Esophagus muscularis mucosa (tissue), 4 donors: ENCODE measurements around the gene ACP6. TPM values are rescaled to one million over a fixed set of nuclear protein-coding genes. Genes with fewer than 3 reads are reported as not detected.

Source experiments
- DNase-seq: peaks from one replicate; pipeline ENCODE4 v3.0.0-alpha.2; 2017; ENCODE audit errors: extremely low spot score
- H3K27ac ChIP-seq, 4 donors: fragments of 200-600 bp; sonication (generic); replicated peaks in 1 of 4; 1 replicate in 3 of 4; 2 replicates in 1 of 4; pipeline ENCODE4 v1.5.1; 2016 to 2019; ENCODE audit warnings: mild to moderate bottlenecking in 1 of 4
- H3K27me3 ChIP-seq, 4 donors: fragments of 200-600 bp; sonication (generic); one replicate each; pipeline versions ENCODE4 v1.5.1 to v1.6.0; 2016 to 2019
- H3K36me3 ChIP-seq, 4 donors: fragments of 200-600 bp; sonication (generic); one replicate each; pipeline ENCODE4 v1.5.1; 2016 to 2019
- H3K4me1 ChIP-seq, 4 donors: fragments of 200-600 bp; sonication (generic); one replicate each; pipeline ENCODE4 v1.5.1; 2016 to 2019
- H3K4me3 ChIP-seq, 4 donors: fragments of 200-600 bp; sonication (generic); 1 replicate in 2 of 4; 2 replicates in 2 of 4; pipeline ENCODE4 v1.5.1; 2016 to 2019; ENCODE audit warnings: mild to moderate bottlenecking in 4 of 4, moderate library complexity in 1 of 4
- H3K9me3 ChIP-seq, 4 donors: fragments of 200-600 bp; sonication (generic); 1 replicate in 3 of 4; 2 replicates in 1 of 4; pipeline ENCODE4 v1.5.1; 2016 to 2019
- EP300 ChIP-seq: sonication (generic); formaldehyde crosslinking; IDR thresholded peaks from one replicate; pipeline ENCODE4 v1.6.1; 2017; ENCODE audit warnings: antibody characterized with exemption
- POLR2A ChIP-seq: fragments of 450-650 bp; IDR thresholded peaks from one replicate; pipeline ENCODE4 v1.6.1; 2017; ENCODE audit warnings: antibody characterized with exemption, moderate library complexity, mild to moderate bottlenecking, low read depth
- POLR2AphosphoS5 ChIP-seq, 2 donors: sonication (generic); formaldehyde crosslinking; IDR thresholded peaks; one replicate each; pipeline ENCODE4 v1.6.1; 2017; ENCODE audit warnings: antibody characterized with exemption in 2 of 2
- WGBS: methylation state at CpG from one replicate; pipeline ENCODE4 v1.1.5; 2018; 5-methylcytosine and 5-hydroxymethylcytosine counted together
- intact Hi-C: fragments of 100-400 bp; cut with DNase I; formaldehyde crosslinking; loops from one replicate; pipeline ENCODE4 v1.15.1; 2023
- total RNA-seq, 4 donors: library from RNA; depleted of rRNA; stranded (reverse); fragments of >200 nt; gene quantifications; one replicate each; pipeline versions ENCODE4 v1.1.0 to v1.2.1, GENCODE V29; 2016
- TF ChIP-seq, protein P1 (sequence below), 3 experiments: fragments of 200-600 bp in 2 of 3; fragments of 450-650 bp in 1 of 3; sonication (generic) in 2 of 3; IDR thresholded peaks; one replicate each; pipeline ENCODE4 v1.5.1; 2017 to 2019; ENCODE audit warnings: antibody characterized with exemption in 3 of 3, mild to moderate bottlenecking in 2 of 3, moderate library complexity in 1 of 3

ACP6 gene
- total RNA-seq, 4 donors from 2014 or later = 6.5 to 21.5 (median 17.5) TPM

- intact Hi-C loops = no loop called here
- Histone ChIP-seq H3K9me3 (peaks cover 0 to 14% (median 3%) of the 10 kb centered on the region in 4 donors), H3K27ac (no peak overlapping the region), H3K27me3 (no peaks in the 10 kb centered on the region), H3K36me3 (no peaks in the 10 kb centered on the region), H3K4me3 (no peak overlapping the region), H3K4me1 (no peaks in the 10 kb centered on the region)
- DNase-seq = no peak
- 53% methylated on average over 4 of the region's 4 CpGs for WGBS
- no peak for TF ChIP-seq POLR2A
- TF ChIP-seq, protein P1, sequence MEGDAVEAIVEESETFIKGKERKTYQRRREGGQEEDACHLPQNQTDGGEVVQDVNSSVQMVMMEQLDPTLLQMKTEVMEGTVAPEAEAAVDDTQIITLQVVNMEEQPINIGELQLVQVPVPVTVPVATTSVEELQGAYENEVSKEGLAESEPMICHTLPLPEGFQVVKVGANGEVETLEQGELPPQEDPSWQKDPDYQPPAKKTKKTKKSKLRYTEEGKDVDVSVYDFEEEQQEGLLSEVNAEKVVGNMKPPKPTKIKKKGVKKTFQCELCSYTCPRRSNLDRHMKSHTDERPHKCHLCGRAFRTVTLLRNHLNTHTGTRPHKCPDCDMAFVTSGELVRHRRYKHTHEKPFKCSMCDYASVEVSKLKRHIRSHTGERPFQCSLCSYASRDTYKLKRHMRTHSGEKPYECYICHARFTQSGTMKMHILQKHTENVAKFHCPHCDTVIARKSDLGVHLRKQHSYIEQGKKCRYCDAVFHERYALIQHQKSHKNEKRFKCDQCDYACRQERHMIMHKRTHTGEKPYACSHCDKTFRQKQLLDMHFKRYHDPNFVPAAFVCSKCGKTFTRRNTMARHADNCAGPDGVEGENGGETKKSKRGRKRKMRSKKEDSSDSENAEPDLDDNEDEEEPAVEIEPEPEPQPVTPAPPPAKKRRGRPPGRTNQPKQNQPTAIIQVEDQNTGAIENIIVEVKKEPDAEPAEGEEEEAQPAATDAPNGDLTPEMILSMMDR (IDR thresholded peaks at IDR 0.05) = no peak
- no peak for TF ChIP-seq EP300
- no peak for TF ChIP-seq POLR2AphosphoS5 (IDR thresholded peaks at IDR 0.05)
Measured at GRCh38 chr1:147676311-147677085, 6.2 kb upstream of the ACP6 start.

DNA sequence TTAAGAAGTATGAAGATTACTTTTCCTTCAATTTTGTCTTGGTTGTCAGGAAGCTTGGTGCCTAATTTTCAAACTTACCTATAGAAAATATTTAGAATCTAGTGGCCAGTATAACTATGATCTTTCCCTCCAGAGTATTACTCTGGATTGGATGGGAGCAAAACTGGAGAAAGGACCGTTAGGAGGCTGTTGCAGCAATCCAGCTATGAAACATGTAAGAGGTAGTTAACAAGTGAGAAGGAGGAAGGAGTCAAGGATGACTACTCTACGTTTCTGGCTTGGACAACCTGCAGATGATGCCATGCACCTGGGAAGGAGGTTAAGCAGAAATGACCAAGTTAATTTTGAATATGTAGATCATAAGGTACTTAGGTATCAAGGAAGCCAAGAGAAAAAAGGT, 3.5 kb upstream of the ACP6 start:
- H3K27me3 ChIP-seq = no peaks in the 10 kb centered on the region
- no peaks in the 10 kb centered on the region for H3K36me3 ChIP-seq
- no peak overlapping the region for H3K27ac ChIP-seq
- no peak for DNase-seq
- TF ChIP-seq, protein P1 (IDR thresholded peaks at IDR 0.05) = no peak
- no peak for TF ChIP-seq EP300
- peaks cover 0 to 10% (median 3%) of the 10 kb centered on the region in 4 donors for H3K9me3 ChIP-seq
- intact Hi-C loops = no loop called here
- no peak overlapping the region for H3K4me3 ChIP-seq
- WGBS = 39% methylated on average over 2 of the region's 2 CpGs
- peaks cover 9 to 13% (median 10%) of the 10 kb centered on the region in 4 donors for H3K4me1 ChIP-seq

GRCh38 chr1:147673406-147673805, 3.1 kb upstream of the ACP6 start:
- no peak overlapping the region for H3K27ac ChIP-seq

GRCh38 chr1:147669469-147670318, 630 bp downstream of the ACP6 start:
- DNase-seq = no peak
- Histone ChIP-seq H3K27me3 (no peaks in the 10 kb centered on the region), H3K9me3 (no peaks in the 10 kb centered on the region), H3K4me3 (peak overlapping the region; percentile 62 to 88 (median 70)), H3K4me1 (peaks cover 10 to 21% (median 18%) of the 10 kb centered on the region in 4 donors), H3K27ac (peak overlapping the region; percentile 75 to 87 (median 80)), H3K36me3 (no peaks in the 10 kb centered on the region)
- intact Hi-C loops = no loop called here
- 0% methylated on average over 36 of the region's 53 CpGs for WGBS
- TF ChIP-seq, protein P1 (IDR thresholded peaks at IDR 0.05) = no peak
- no peak for TF ChIP-seq POLR2AphosphoS5 (IDR thresholded peaks at IDR 0.05)
- no peak for TF ChIP-seq EP300
- no peak for TF ChIP-seq POLR2A

More at GRCh38 chr1:147673406-147673805, 3.1 kb upstream of the ACP6 start:
- no peak for DNase-seq
- peaks cover 10 to 17% (median 14%) of the 10 kb centered on the region in 4 donors for H3K4me1 ChIP-seq
- intact Hi-C loops = no loop called here
- no peaks in the 10 kb centered on the region for H3K36me3 ChIP-seq
- peaks cover 0 to 7% (median 3%) of the 10 kb centered on the region in 4 donors for H3K9me3 ChIP-seq
- 62% methylated on average over 2 of the region's 2 CpGs for WGBS
- TF ChIP-seq POLR2A (no peak), EP300 (no peak), POLR2AphosphoS5 (IDR thresholded peaks at IDR 0.05) (no peak)
- TF ChIP-seq, protein P1 (IDR thresholded peaks at IDR 0.05) = no peak
- H3K4me3 ChIP-seq = no peak overlapping the region
- no peaks in the 10 kb centered on the region for H3K27me3 ChIP-seq
